HepG2 (cell line): ENCODE measurements around the gene RAB17. TPM values are rescaled to one million over a fixed set of nuclear protein-coding genes. Genes with fewer than 3 reads are reported as not detected.

Experiments used
- CENPT ChIP-seq: sonication (generic); formaldehyde crosslinking; IDR thresholded peaks from 2 replicates; pipeline ENCODE4 v1.8.0; 2022; ENCODE audit warnings: low read depth, mild to moderate bottlenecking, moderate library complexity, missing genetic modification reagents
- DDIT3 ChIP-seq: sonication (generic); formaldehyde crosslinking; IDR thresholded peaks from 2 replicates; pipeline ENCODE4 v1.4.0; 2020; ENCODE audit warnings: mild to moderate bottlenecking, missing genetic modification reagents
- GPBP1L1 ChIP-seq: sonication (generic); formaldehyde crosslinking; IDR thresholded peaks from 2 replicates; pipeline ENCODE4 v1.5.0; 2020; ENCODE audit warnings: mild to moderate bottlenecking, missing genetic modification reagents
- HOXD1 ChIP-seq: sonication (generic); formaldehyde crosslinking; IDR thresholded peaks from 2 replicates; pipeline ENCODE4 v1.5.0; 2020; ENCODE audit warnings: missing genetic modification reagents
- IRF9 ChIP-seq: sonication (generic); formaldehyde crosslinking; IDR thresholded peaks from 2 replicates; pipeline ENCODE4 v1.8.0; 2022; ENCODE audit warnings: missing genetic modification reagents, mild to moderate bottlenecking, borderline replicate concordance
- ISL2 ChIP-seq: sonication (generic); formaldehyde crosslinking; IDR thresholded peaks from 2 replicates; pipeline ENCODE4 v1.5.0; 2020; ENCODE audit warnings: missing genetic modification reagents
- KDM3A ChIP-seq: IDR thresholded peaks from 2 replicates; pipeline ENCODE4 v1.6.1; 2018; ENCODE audit warnings: low read depth, missing compliant biosample characterization
- LRRFIP1 ChIP-seq: sonication (generic); formaldehyde crosslinking; conservative IDR thresholded peaks from 2 replicates; pipeline ENCODE4 v1.4.0; 2020; ENCODE audit warnings: missing genetic modification reagents
- MED1 ChIP-seq: sonication (generic); formaldehyde crosslinking; IDR thresholded peaks from 2 replicates; pipeline ENCODE4 v1.4.0; 2020; ENCODE audit warnings: missing genetic modification reagents
- MXD4 ChIP-seq: IDR thresholded peaks from 2 replicates; pipeline ENCODE4 v1.6.1; 2016; ENCODE audit warnings: mild to moderate bottlenecking, missing biosample characterization, missing genetic modification reagents
- NCOA2 ChIP-seq: sonication (generic); formaldehyde crosslinking; IDR thresholded peaks from 2 replicates; pipeline ENCODE4 v1.8.0; 2022; ENCODE audit warnings: inconsistent platforms
- PCBP2 ChIP-seq: fragments of 200-400 bp; formaldehyde crosslinking; optimal IDR thresholded peaks from 2 replicates; pipeline ENCODE3; 2018; ENCODE audit warnings: low read length, low read depth; ENCODE audit not compliant: poor library complexity, severe bottlenecking
- RAD21 ChIP-seq: fragments of 450-650 bp; formaldehyde crosslinking; IDR thresholded peaks from 2 replicates; pipeline ENCODE4 v1.5.0; 2020; ENCODE audit warnings: mild to moderate bottlenecking
- TOE1 ChIP-seq: sonication (generic); formaldehyde crosslinking; IDR thresholded peaks from 2 replicates; pipeline ENCODE4 v1.4.0; 2020; ENCODE audit warnings: mild to moderate bottlenecking, missing genetic modification reagents
- XRCC5 ChIP-seq: fragments of 200-400 bp; formaldehyde crosslinking; optimal IDR thresholded peaks from 2 replicates; pipeline ENCODE3; 2017; ENCODE audit warnings: mild to moderate bottlenecking, low read length
- ZNF12 ChIP-seq: sonication (generic); formaldehyde crosslinking; IDR thresholded peaks from 2 replicates; pipeline ENCODE4 v1.5.0; 2020; ENCODE audit warnings: missing genetic modification reagents
- ZNF263 ChIP-seq: sonication (generic); formaldehyde crosslinking; IDR thresholded peaks from 2 replicates; pipeline ENCODE4 v1.4.0; 2020; ENCODE audit warnings: missing genetic modification reagents
- ZNF276 ChIP-seq: sonication (generic); formaldehyde crosslinking; IDR thresholded peaks from 2 replicates; pipeline ENCODE4 v1.4.0; 2020; ENCODE audit warnings: mild to moderate bottlenecking, low read depth, missing genetic modification reagents
- ZNF775 ChIP-seq: sonication (generic); formaldehyde crosslinking; IDR thresholded peaks from 2 replicates; pipeline ENCODE4 v1.4.0; 2020; ENCODE audit warnings: missing genetic modification reagents, mild to moderate bottlenecking, moderate library complexity, borderline replicate concordance
- polyA plus RNA-seq, 8 experiments: library from polyadenylated mRNA; depleted of rRNA in 3 of 8; stranded (reverse) in 7 of 8; unstranded in 1 of 8; fragments of >200 nt; fragmentation: Illumina TruSeq in 4 of 8; extraction: Trizol in 4 of 8; gene quantifications; 2 replicates each; pipeline versions ENCODE4 v1.2.1 to v1.2.3, GENCODE V29; 2011 to 2016; ENCODE audit warnings: low read depth in 4 of 8, missing spikeins in 1 of 8, mixed read lengths in 1 of 8; ENCODE audit not compliant: insufficient read depth in 1 of 8
- total RNA-seq, 5 experiments: library from RNA; depleted of rRNA; stranded (reverse); fragments of >200 nt; fragmentation: Illumina TruSeq; extraction: Trizol; gene quantifications; 2 replicates each; pipeline ENCODE4 v1.2.3, GENCODE V29; 2016; ENCODE audit warnings: low read depth in 1 of 5

Gene RAB17
- total and polyA plus RNA-seq, 2 of the 13 experiments (the other 11 are each of a cell fraction or from before 2014, with no cell fraction given): 68.0 to 124 TPM

- TF ChIP-seq GPBP1L1 (CRISPR knock-in tag) (no peak), NCOA2 (0 out of 2 replicates have a peak, but pooled peaks have one; percentile 46), ZNF276 (CRISPR knock-in tag) (peak; percentile 28; the same call in 1 of the 2 replicates), LRRFIP1 (CRISPR knock-in tag) (no peak), CENPT (CRISPR knock-in tag) (no peak), MED1 (peak; percentile 71), XRCC5 (peak; percentile 91), HOXD1 (CRISPR knock-in tag) (0 out of 2 replicates have a peak, but pooled peaks have one; percentile 68), ZNF263 (CRISPR knock-in tag) (peak; percentile 75), ZNF775 (CRISPR knock-in tag) (no peak), MXD4 (CRISPR knock-in tag) (0 out of 2 replicates have a peak, but pooled peaks have one; percentile 67), PCBP2 (no peak), IRF9 (CRISPR knock-in tag) (0 out of 2 replicates have a peak, but pooled peaks have one; percentile 25), ISL2 (CRISPR knock-in tag) (peak; percentile 69; the same call in 1 of the 2 replicates), KDM3A (CRISPR knock-in tag) (peak; percentile 97; the same call in 1 of the 2 replicates), DDIT3 (CRISPR knock-in tag) (no peak), RAD21 (peak; percentile 100), TOE1 (CRISPR knock-in tag) (peak; percentile 76; the same call in 1 of the 2 replicates), ZNF12 (CRISPR knock-in tag) (peak; percentile 26; the same call in 1 of the 2 replicates)
Measured at GRCh38 chr2:237572021-237572741, 18.4 kb downstream of the RAB17 start (continued).
